8988T (cell line): ENCODE measurements around the gene SV2B.

ENCODE experiments used
- DNase-seq: peaks from one replicate; pipeline ENCODE4 v3.0.0; 2011

The SV2B gene

GRCh38 chr15:91142946-91143345 lies 42.9 kb downstream of the SV2B start:
- no peak for DNase-seq

- DNase-seq: no peak
Measured at GRCh38 chr15:91146728-91147127, 46.7 kb downstream of the SV2B start.

- no peak for DNase-seq
Measured at GRCh38 chr15:91148243-91148642, 48.2 kb downstream of the SV2B start.

GRCh38 chr15:91150502-91151160 lies 50.6 kb downstream of the SV2B start:
- DNase-seq: no peak

- DNase-seq: no peak
Measured at GRCh38 chr15:91151781-91152563, 51.9 kb downstream of the SV2B start.

GRCh38 chr15:91152896-91153581 lies 53.0 kb downstream of the SV2B start:
- no peak for DNase-seq

GRCh38 chr15:91153954-91154353 lies 53.9 kb downstream of the SV2B start:
- DNase-seq: no peak

GRCh38 chr15:91156175-91156726 lies 56.2 kb downstream of the SV2B start:
- no peak for DNase-seq

- DNase-seq: no peak
Measured at GRCh38 chr15:91158415-91159394, 58.6 kb downstream of the SV2B start.

- DNase-seq: no peak
Measured at GRCh38 chr15:91165850-91166249, 65.8 kb downstream of the SV2B start.

GRCh38 chr15:91168457-91168856 lies 68.4 kb downstream of the SV2B start:
- DNase-seq: no peak

GRCh38 chr15:91171334-91171733 lies 71.3 kb downstream of the SV2B start:
- DNase-seq: no peak

GRCh38 chr15:91182101-91182500 lies 82.0 kb downstream of the SV2B start:
- DNase-seq: no peak

- DNase-seq: no peak
Measured at GRCh38 chr15:91183596-91183995, 83.5 kb downstream of the SV2B start.

GRCh38 chr15:91184441-91184840 lies 84.4 kb downstream of the SV2B start:
- no peak for DNase-seq

- no peak for DNase-seq
Measured at GRCh38 chr15:91186904-91187656, 87.0 kb downstream of the SV2B start.

- no peak for DNase-seq
Measured at GRCh38 chr15:91192285-91192684, 92.2 kb downstream of the SV2B start.

- DNase-seq: no peak
Measured at GRCh38 chr15:91192690-91193377, 92.8 kb downstream of the SV2B start.

GRCh38 chr15:91193378-91193720 lies 93.3 kb downstream of the SV2B start:
- DNase-seq: no peak

- no peak for DNase-seq
Measured at GRCh38 chr15:91196127-91196526, 96.1 kb downstream of the SV2B start.

GRCh38 chr15:91196768-91197167 lies 96.7 kb downstream of the SV2B start:
- no peak for DNase-seq
